ENCODE measurements around the gene TRAPPC2L.
"Not testable (repeated sequence)": the region's sequence is repeated elsewhere in the genome, so short reads cannot be mapped to it uniquely, and the experiment has no call there.

The TRAPPC2L gene

DNA sequence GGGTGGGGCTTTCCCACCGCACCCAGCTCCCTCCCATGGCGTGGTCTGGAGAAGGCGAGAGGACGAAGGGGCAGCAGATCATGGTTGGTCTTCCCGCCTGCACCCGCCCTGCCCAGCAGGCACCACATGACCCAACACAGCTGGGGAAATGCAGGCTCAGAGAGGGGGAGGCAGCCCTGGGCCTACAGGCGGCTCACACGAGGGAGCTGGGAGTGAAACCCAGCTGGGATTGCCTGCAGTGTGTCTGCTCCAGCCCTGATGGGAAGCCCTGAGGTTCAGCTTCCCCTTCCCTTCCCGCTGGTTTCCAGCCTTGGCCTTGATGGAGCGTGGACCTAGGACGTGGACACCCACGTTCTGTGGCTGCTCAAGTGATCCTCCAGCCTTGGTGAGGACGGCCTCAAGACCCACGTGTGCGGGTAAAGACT lies 29.5 kb downstream of the TRAPPC2L start:
- TF ChIP-seq ZFX (IDR thresholded peaks at IDR 0.05; ENCODE audit: borderline replicate concordance), result no peak
- TF ChIP-seq, protein P1, sequence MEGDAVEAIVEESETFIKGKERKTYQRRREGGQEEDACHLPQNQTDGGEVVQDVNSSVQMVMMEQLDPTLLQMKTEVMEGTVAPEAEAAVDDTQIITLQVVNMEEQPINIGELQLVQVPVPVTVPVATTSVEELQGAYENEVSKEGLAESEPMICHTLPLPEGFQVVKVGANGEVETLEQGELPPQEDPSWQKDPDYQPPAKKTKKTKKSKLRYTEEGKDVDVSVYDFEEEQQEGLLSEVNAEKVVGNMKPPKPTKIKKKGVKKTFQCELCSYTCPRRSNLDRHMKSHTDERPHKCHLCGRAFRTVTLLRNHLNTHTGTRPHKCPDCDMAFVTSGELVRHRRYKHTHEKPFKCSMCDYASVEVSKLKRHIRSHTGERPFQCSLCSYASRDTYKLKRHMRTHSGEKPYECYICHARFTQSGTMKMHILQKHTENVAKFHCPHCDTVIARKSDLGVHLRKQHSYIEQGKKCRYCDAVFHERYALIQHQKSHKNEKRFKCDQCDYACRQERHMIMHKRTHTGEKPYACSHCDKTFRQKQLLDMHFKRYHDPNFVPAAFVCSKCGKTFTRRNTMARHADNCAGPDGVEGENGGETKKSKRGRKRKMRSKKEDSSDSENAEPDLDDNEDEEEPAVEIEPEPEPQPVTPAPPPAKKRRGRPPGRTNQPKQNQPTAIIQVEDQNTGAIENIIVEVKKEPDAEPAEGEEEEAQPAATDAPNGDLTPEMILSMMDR (IDR thresholded peaks at IDR 0.05), result no peak
- no peak overlapping the region for H3K27ac ChIP-seq

DNA sequence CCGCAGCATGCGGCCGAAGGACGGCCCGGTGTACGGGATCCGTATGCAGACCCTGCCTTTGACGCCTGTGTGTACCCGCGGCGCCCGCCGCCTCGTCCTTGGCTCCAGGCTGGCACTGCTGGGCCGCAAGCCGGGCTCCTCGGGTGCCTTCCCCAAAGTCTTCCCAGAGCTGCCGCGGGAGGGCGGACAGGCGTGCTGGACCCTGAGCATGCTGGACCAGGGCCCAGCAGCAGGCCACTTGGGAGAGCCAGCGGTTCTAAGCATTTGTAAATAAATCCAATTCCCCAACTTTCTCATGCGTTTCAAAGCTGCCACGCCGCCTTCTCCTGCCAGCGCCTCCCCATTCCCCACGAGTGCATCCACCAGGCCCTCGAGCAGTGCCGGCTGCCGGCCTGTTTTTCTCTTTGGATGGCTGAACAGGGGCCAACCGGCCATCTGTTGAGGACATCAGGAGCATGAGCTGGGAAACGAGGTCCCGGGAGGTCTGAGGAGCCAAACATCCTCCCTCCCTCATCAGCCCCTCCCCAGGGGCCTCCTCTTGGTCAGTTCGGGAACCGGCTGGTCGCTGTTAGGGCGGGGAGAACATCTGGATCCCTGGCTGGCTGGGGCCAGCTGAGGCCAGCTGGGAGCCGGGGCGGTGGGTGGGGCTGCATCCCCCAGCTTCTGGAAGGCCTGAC lies 30.1 kb downstream of the TRAPPC2L start:
- H3K27ac ChIP-seq, result no peak overlapping the region
- TF ChIP-seq, protein P1 (IDR thresholded peaks at IDR 0.05), result no peak
- no peak for TF ChIP-seq ZFX (IDR thresholded peaks at IDR 0.05; ENCODE audit: borderline replicate concordance)

DNA sequence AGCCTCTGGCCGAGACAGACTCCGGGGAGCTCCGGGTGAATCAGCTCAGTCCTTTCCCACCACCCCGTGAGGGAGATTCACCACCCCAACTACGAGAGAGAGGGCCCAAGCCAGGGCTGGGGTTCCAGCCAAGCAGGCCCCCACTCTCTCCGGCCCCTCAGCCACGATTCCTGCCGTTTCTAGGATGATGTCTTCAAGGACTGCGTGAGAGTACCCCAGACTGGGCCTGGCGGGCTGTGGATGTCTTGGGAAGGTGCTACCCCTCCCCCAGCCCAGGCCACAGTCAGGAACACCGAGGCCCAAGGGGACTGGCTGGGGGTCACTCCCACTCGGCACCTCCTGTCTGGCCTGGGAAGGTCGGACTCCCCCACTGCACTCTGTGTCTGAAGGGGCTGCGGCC lies 31.1 kb downstream of the TRAPPC2L start:
- no peak overlapping the region for H3K27ac ChIP-seq

DNA sequence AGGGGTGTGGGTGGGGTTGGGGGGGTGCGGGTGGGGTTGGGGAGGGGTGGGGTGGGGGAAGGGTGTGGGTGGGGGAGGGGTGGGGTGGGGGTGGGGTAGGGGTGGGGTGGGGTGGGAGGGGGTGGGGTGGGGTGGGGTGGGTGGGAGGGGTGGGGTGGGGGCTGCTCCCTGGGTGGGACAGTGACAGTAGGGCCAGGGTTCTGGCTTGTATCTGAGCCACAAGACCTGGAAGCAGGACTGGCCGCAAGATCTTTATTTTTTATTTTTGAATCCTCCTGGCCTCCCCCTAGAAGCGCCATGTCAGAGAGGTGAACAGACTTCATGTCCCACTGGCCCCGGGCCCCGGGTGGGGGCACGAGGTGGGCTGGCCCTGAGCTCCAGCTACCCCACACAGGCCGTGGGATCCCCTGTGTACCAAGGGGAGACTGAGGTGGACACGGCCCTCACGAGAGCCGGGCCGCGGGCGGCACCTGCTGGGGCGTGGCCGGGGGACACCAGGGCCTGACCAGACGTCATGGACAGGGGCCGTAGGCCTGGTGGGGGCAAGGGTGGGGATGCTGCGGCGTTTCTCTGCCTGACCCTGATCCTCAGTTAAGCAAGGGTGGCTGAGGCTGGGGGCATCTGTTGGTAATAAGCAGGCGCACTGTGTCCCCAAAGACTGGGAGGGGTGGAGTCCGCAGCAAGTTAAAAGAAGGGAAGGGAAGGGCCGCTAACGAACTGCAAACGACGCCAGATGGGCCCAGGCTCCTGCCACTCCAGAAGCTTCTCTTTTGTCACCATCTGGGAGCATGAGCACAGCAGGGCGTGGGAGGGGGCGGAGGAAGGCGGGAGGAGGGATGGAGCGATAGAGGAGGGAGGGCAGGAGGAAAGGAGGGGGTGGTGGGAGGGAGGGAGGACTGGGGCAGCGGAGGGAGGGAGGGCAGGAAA lies 31.8 kb downstream of the TRAPPC2L start:
- TF ChIP-seq ZFX (IDR thresholded peaks at IDR 0.05; ENCODE audit: borderline replicate concordance), result no peak
- TF ChIP-seq, protein P1 (IDR thresholded peaks at IDR 0.05), result no peak
- no peak overlapping the region for H3K27ac ChIP-seq

More for the DNA sequence above, 31.1 kb downstream of the TRAPPC2L start:
- TF ChIP-seq, protein P1 (IDR thresholded peaks at IDR 0.05), result no peak
- no peak for TF ChIP-seq ZFX (IDR thresholded peaks at IDR 0.05; ENCODE audit: borderline replicate concordance)

DNA sequence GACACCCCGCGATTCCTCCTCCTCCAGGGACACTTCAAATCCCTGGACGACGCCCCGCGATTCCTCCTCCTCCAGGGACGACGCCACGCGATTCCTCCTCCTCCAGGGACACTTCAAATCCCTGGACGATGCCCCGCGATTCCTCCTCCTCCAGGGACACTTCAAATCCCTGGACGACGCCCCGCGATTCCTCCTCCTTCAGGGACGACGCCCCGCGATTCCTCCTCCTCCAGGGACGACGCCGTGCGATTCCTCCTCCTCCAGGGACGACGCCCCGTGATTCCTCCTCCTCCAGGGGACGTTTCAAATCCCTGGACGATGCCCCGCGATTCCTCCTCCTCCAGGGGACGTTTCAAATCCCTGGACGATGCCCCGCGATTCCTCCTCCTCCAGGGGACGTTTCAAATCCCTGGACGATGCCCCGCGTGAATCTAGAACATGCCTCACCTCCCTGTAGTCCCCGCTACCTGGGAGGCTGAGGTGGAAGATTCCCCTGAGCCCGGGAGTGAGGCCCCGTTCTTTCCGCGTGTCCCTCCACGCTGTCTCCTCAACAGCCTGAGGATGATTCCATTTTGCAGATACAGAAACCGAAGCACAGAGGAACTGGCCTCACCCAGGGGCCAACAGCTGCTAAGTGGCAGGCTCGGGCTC lies 32.9 kb downstream of the TRAPPC2L start:
- not testable (repeated sequence) for H3K27ac ChIP-seq

DNA sequence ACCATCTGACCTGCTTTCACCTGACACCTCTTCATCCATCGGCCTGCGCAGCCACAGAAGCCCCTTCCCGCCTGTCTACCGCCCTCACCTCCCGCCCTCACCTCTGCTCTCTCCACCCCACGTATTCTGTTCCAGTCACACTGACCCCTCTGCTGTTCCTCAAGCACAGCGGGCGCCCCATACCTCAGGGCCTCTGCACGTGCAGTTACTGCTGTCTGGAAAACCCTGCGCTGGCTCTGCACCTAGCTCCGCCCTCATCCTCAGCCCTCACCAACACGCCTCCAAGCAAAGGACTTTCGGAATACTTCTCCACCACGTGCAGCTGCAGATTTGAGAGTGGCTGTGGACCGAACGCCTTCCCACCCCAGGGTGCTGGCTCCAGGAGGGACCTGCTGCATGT lies 34.2 kb downstream of the TRAPPC2L start:
- H3K27ac ChIP-seq, result no peak overlapping the region
- TF ChIP-seq, protein P1 (IDR thresholded peaks at IDR 0.05), result no peak
- TF ChIP-seq ZFX (IDR thresholded peaks at IDR 0.05; ENCODE audit: borderline replicate concordance), result no peak

DNA sequence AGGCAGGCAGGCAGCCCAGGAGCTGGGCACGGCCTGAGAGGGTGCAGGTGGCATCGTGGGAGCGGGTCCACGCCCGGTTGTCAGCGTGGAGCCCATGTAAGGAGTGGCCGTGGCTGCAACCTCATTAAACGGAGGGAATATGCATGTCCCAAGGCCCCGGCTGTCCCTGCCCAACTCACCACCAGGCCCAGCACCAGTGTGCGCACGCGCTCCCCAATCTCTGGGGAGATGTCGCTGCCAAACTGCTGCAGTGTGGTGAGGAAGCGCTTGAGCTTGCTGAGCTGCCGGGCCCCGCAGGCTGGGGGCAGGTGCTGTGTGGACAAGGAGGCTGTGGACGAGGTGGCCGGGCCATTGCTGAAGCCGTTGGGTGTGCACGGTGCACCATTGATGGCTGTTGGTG lies 35.1 kb downstream of the TRAPPC2L start:
- no peak for TF ChIP-seq ZFX (IDR thresholded peaks at IDR 0.05; ENCODE audit: borderline replicate concordance)
- TF ChIP-seq, protein P1 (IDR thresholded peaks at IDR 0.05), result no peak
- no peak overlapping the region for H3K27ac ChIP-seq

Measured in 22Rv1 (cell line).